Forelimb muscle (tissue), 1 donor: ENCODE measurements around the gene TLCD3B. TPM values are rescaled to one million over a fixed set of nuclear protein-coding genes. Genes with fewer than 3 reads are reported as not detected.
"Not testable (repeated sequence)": the region's sequence is repeated elsewhere in the genome, so short reads cannot be mapped to it uniquely, and the experiment has no call there.

Experiments used
- DNase-seq: peaks from one replicate; pipeline ENCODE4 v3.0.0-alpha.2; 2013; ENCODE audit warnings: low read depth
- polyA plus RNA-seq: library from polyadenylated mRNA; unstranded; fragments of 120-200 nt; gene quantifications from one replicate; pipeline ENCODE4 v1.2.1, GENCODE V29; 2013; ENCODE audit not compliant: insufficient read length

TLCD3B gene
- polyA plus RNA-seq, 1 donor, result 1.3 TPM

DNA sequence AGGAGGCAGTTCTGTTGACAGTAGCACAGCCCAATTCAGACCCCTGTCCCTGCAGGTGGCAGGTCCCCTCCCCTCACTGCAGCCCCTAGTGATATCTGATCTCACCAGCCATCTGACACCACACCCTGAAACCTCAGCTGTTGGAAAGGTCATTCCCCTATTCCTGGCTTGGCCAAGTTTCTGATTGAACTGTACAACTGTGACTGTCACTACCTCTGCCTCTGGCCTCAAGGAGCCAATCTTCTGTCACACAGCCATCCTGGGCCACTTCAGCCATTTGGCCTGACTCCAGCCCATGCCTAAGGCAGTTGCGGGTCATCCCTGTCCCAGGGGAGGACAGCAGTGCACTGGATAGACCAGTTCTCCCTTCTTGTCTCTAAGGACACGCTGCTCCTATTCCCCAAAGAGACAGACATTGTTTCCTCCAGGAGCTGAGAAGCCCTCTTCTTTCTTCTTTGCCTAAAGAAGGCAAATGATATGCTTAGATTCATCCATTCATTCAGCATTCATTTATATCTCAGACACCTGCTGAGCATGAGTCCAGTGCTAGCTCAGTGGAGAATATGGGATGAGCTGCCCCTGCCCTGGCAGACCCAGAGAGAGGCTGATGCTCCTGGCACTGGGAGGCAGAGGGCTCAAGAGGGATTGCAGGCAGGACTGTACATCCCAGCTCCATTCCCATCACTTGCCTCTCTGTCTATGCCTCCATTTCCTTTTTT is 29.9 kb upstream of the TLCD3B start:
- no peak for DNase-seq

DNA sequence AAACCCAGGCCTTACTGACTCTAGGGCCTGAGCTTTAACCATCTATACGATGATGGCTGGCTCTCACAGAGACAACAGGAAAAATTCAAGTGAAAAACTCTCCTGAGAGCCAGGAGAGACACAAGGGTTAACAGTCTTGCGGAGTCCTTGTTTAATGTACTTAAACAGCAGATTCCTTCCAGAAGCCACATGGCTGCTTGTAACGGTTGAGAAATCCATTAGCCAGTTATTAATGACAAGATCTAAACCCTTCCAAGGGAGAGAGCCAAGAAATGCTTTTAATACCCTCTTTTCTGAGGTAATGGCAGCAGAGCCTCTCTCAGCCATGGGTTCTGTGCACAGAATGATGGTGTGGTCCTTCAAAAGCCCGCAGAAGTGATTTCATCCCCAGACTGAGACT is 29.3 kb upstream of the TLCD3B start:
- DNase-seq, result no peak

DNA sequence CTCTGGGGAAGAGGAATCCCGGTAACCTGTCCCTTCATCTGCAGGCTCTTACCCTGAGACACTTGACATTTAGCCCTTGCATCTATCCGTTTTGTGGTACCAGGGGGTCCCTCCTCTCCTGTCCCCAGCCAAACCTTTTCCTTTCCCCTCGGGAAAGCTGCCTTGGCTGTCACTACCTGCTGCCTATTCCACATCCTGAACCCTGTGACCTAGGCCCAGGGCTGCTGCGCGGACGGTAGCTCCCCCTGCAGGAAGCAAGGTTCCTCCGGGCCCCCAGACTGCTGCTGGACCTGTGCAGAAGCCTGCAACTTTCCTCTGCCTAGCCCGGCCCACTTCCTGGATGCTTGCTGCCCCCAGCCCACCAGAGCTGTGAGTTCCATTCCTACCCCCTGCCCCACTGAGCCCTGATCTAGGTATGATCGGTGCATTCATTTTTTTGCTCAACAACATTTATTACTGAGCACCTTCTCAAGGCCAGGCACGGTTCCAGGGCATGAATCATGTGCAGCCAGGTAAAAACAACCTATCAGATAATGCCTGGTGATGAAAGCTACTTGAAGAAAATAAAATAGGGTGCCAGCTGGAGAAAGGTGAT is 24.0 kb upstream of the TLCD3B start:
- DNase-seq, result no peak

DNA sequence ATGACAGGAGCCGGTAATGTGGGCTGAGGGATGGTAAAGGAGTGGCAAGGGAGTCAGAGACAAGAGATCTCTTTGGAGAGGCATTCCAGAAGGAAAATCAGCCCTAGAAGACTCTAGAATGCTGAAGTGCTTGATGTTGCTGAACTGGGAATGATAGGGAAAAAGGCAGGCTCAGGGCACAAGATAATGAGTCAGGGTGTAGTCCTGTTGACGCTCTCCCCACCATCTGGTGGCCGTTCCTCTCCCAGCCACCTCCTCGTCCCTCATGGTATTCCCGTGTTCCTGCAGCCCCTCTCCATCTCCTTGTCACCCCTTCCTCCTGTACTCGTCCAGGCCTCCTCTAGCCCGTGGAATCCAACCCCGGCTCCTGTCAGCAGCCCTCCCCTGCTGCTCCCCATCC is 23.4 kb upstream of the TLCD3B start:
- no peak for DNase-seq

DNA sequence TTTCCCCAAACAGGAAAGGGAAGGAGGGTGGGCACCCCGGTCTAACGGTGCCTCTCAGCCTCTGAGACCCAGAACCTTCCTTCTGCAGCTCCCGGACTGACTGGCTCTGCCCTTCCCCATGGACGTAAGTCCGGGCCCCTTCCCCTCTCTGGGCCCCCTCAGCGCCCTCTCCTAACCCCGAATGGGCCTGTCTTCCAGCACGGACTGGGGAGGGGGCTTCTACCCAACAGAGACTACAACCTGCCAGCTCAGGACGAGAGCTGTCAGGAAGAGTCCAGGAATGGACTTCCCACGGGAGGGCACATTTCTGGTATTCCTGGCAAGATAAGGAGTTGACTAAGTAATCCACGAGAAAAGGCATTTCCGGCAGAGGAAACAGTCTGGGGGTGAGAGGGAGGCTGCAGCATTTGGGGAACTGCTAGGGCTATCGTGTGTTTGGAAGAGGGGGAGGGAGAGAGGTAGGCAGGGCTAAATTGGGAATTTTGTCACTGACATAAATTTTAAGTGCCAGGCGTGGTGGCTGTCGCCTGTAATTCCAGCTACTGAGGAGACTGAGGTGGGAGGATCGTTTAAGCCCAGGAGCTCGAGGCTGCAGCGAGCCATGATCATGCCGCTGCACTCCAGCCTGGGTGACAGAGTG is 22.4 kb upstream of the TLCD3B start:
- no peak for DNase-seq

DNA sequence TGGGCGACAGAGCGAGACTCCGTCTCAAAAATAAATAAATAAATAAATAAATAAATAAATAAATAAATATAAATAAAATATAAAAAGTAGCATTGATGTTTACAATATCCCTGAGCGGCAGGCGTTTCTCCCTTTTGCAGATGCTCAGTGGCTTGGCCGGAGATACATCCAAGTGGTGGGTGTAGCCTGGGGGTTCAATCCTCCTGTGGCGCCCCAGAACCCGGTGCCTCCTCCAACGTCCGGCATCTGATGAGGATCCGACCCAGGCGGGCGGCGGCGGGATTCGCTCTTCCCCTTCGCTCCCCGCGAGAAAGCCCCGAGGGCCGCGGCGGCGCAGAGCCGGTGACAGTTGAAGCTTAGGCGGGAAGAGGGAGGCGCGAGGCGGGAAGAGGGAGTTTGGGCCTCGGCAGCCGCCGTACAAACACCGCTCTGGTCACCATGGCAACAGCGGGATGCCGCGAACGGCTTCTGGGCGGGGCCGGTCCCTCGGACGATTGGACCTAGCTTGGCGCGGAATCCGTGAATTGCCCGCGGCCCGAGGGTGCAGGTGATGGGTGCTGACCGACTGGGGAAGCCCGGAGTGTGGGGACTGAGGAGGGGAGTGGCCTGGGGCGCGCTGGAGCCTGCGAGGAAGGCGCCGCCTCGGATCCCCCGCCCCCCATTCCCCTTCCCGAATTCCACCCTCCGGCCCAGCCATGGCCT is 21.8 kb upstream of the TLCD3B start:
- peak; percentile 78 for DNase-seq

DNA sequence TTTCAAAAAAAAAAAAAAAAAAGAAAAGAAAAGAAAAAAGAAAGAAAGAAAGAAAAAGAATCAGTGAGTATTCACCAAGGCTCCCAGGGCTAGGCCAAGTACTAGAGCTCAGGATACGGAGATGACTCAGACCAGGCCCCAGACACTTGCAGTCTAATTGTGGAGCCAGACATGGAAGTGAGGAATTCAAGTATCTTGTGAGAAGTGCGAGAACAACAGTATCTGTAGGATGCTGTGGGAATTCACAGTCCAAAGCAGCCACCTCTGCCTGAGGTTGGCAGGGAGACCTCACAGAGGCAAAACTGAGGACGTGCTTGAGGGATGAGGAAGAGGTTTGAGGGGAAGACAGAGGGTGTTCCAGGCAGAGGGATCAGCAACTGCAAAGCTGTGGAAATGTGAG is 20.4 kb upstream of the TLCD3B start:
- no peak for DNase-seq

DNA sequence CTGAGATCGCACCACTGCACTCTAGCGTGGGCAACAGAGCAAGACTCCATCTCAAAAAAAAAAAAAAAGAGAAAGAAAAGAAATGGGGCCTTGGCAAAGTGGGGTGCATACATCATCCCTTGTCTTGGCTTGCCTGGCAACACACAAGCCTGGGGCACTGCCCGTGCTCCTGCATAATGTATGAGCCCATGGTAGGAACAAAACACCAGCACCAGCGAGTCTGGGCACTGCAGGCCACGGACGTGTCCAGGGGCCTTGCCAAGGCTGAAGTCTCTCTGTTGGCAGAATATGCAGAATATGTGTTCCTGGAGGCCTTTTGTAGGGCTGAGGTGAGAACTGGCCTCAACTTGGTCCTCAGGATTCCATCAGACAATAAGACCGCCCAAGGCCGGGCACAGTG is 18.8 kb upstream of the TLCD3B start:
- no peak for DNase-seq

DNA sequence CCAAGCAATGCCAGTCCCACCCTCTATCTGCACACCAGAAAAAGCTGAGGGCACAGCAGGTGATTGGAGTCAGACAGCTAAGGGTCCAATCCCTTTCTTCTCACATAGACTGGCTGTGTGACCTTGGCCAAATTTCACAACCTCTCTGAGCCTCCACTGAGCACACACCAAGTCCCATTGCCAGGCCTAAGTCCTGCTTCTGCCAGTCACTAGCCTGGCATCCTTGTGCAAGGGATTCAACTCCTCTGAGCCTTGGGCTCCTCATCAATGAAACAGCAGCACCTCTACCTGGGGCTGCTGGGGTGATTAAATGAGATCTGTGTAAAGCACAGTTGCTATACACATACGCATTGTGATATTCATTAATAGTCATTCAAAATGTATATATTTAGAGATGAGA is 15.5 kb upstream of the TLCD3B start:
- no peak for DNase-seq

DNA sequence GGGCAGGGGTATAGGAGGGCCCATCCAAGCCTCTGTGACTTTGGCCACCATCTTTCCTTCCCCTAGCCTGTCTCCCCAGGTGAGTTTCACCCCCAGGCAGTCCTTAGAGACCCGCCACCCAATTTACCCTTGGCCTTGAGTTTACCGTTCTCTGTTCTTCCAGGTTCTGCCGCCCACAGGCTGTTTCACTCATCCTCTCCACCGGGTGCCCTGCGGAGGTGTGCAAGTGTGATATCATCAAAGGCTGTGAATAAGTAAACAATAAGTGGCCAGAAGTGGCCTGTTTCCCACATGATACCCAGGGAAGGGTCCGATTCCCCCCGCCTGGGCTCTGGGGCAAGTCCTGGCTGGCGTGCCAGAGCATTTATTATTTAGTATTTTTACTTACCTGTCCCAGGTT is 15.1 kb upstream of the TLCD3B start:
- no peak for DNase-seq

DNA sequence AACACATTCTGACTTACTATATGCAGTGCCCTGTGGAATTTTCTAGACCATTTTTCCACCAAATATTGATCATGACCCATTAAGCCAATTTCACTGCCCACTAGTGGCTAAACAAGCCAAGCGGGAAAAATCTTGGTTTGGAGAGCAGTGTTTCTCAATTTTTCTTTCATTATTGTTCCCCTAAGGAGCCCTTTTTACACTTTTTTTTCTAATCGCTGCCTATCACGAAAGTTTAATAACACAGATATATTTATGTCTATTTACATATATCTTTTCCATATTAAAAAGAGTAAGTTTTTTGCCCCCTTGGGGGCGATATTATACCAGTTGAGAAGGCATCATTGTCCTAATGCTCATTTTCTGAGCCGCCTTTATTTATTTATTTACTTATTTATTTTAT is 10.8 kb upstream of the TLCD3B start:
- no peak for DNase-seq

DNA sequence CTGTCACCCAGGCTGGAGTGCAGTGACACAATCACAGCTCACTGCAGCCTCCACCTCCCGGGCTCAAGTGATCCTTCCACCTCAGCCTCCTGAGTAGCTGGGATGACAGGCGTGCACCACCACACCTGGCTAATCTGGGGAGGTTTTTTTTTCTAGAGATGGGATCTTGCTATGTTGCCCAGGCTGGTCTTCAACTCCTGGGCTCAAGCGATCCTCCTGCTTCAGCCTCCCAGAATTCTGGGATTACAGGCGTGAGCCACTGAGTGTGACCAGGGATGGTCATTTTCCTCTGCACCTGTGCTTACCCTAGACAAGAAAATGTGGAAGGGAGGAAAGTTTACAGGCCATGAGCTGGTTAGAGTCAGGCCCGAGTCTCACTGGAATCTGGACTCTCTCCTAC is 9.6 kb upstream of the TLCD3B start:
- not testable (repeated sequence) for DNase-seq

DNA sequence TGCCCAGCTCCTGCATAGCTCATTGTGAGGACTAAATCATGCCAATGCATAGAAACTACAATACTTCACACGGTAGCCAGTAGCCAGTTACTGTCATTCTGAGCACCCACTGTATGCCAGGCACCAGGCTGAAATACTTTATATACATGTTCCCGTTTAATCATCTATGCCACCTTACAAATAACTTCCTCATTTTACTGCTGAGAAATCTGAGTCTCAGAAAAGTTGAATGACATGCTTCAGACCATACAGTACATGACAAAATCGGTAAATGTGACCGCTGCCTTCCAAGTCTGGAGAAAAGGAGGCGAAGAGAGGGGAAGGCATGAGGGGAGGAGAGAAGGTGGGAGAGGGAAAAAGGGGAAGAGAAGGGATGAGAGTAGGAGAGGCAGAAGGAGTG is 9.2 kb upstream of the TLCD3B start:
- no peak for DNase-seq

DNA sequence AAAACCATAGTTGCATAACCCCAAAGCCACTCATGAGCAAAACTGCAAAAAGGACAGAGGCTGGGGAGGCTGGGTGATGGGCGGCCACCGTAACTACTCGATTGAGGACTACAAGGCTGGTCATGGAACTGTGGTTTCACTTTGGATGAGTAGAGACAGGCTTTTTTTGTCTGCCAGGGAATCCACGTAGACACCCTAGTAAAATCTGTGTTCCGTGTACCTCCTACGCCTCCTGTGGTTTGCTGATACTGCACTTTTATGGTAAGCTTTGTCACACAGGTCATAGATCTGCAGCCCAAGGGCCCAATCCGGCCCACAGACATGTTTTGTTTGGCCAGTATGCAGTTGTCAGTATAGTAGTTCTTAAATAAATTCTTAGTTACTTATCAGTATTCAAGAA is 2.2 kb upstream of the TLCD3B start:
- no peak for DNase-seq

DNA sequence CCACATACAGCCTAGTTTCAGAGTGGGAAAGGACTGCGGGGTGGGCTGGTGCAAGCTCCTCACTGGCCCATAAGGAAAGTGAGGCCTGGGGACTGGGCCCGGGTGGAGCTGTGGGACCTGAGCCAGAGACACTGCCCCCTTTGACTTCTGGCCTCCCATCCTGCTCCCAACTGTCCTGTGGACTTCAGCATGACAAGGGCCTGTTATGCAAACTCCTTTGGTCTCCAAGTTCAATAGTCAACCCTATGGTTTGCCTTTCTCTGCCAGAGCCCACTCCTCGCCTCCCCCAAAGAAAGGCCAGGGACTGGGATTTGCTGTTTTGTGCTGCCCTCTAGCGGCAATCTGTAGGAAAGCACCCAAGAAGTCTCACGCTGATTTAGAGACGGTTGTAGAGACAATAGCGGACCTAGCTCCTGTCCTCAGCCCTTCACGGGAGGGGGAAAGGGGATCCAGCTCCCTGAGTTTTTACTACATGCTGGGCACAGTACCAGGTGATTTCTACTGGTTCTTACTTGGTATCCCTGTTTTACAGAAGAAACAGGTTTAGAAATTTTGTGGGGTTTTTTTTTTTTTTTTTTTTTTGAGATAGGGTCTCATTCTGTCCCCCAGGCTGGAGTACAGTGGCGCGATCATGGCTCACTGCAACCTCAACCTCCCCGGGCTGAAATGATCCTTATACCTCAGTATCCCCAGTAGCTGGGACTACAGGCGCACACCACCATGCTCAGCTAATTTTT is 1.2 kb upstream of the TLCD3B start:
- DNase-seq, result no peak

DNA sequence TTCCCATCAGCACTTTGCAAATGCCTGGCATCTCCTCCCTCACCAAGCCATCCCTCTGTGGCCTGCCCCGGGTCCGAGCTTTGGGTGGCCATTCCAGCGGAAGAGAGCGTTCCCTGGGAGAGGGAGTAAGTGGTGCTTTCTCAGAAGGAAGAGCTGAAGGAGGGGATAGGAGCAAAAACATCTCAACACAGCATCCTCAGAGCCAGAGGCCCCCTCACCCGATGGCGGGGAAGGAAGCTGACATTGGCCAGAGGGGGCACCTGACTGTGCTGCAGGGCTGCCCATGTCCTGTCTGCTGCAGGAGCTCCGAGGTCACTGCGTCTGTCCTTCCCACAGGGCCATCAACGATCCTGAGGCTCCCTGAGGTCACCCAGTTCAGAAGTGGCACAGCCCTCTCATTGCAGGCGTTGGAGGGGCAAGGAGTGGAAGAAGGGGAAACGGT is 427 bp upstream of the TLCD3B start:
- DNase-seq, result no peak

DNA sequence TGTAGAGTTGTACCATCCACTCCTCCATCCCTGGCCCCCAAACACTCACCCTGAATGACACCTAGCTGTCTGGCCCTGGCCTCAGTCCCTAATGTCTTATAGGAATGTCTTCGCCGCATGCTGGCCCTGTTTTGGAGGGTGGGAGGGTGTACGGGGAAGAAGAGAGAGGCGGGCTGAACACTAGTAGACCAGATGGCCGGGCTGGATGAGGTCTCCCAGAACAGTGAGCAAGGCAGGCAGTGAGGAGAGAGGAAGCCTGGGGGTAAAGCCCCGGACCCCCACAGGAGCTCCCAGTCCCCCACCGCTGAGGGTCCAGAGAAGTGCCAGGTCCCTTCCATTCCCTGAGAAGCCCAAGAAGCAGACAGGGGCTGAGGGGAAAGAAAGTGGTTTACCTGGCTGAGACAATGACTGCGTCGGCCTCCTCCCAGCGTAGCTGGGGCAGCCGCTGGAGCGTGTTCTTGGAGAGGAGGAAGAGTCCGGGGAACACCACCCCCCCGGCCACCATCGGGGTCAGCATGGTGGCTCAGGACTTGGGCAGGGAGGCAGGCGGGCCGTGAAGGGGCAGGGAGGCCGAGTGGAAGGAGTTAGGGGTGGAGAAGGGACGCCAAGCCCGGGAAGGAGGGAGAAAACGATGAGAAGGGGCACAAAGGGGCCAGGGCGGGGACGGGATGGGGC is 923 bp downstream of the TLCD3B start:
- DNase-seq, result no peak

DNA sequence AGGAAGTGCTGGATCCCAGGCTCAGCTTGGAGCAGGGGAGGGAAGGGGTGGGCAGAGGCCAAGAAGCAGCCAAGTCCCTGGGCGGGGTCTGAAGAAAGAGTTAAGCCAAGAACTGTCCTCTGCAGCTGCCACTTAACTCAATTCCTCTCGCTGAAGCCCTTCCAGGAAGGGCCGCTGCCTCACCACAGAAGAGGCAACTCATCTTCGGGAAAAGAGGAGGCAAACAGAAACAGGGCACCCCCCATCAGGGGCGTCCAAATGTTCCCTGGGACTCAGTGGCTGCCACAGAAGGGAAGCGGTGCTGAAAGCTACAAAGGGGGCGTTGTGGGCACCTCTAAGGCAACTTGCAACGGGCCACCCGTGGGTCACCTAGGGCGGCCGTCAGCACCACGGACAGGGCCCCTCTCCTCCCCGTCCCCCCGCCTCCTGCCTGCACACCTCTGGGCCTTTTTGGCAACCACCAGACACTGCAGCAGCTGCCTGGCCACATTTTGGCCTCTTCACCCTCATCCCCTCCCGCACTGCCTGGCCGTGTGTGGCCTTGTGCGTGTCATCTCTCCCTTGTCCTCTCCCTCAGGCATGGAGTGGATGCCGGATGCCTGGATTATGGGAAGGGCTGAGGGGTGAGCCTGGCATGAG is 2.5 kb downstream of the TLCD3B start:
- DNase-seq, result no peak

DNA sequence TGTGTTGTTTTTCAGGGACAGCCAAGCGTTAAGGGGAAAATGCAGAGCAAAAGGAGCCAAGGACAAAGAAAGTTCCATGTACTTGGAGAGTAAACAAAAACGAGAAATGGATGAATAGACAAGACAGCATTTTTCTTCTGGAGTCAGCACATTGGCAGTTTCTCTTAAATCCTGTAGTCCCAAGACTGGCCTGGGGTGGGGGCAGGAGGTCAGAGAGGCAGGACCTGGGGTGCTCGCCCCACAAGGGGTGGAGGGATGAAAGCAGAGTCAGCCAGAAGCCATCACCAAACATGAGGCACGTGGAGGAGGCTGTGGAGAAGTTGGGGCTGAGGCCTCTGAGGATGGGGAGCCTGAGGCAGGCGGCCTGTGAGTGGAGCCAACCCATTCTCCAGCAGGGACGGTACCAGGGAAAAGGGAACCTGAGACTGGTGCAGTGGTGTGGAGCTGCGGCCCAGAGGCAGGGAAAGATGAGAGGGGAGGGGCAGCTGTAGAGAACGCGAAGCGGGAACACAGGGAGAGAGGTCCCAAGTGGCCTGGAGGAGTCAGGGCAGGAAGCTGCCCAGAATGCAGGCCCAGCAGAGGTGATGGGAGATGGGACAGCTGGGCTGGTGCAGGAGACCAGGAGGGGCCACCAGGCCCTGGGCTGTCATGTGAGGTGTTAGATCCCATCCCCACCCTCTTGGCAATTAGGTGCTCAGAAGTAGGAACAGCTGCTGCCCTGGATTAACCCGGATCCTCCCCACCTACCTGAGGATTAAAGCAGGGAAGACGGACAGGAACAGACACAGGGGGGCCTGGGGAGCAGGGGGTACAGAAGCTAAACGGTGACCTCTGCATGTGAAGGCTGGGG is 3.3 kb downstream of the TLCD3B start:
- DNase-seq, result no peak

DNA sequence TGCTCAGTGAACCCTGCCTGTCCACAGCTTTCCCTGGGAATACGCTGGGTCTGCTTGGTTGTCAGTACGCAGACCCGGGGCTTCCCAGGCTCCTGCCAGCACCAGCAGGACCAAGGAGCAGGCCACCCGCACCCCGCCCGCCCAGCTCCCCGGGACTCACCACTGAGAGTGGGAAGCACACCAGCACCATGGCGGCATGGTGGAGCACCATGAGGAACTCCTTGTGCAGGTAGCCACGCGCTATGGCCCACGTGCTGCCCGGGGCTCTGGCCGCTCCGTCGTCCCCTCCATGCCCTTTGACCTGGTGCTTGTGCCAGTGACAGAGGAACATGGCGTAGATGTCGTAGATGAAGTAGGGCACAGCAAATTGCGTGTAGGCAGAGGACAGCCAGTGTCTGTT is 4.6 kb downstream of the TLCD3B start:
- no peak for DNase-seq
